C4-2B (cell line): ENCODE results near the gene THBS3.

ENCODE experiments used
- CTCF ChIP-seq: fragments of 450-650 bp; conservative IDR thresholded peaks from 2 replicates; pipeline ENCODE4 v1.5.1; 2017; ENCODE audit warnings: mild to moderate bottlenecking
- ZFX ChIP-seq: fragments of 450-650 bp; IDR thresholded peaks from 2 replicates; pipeline ENCODE4 v1.6.1; 2017

DNA sequence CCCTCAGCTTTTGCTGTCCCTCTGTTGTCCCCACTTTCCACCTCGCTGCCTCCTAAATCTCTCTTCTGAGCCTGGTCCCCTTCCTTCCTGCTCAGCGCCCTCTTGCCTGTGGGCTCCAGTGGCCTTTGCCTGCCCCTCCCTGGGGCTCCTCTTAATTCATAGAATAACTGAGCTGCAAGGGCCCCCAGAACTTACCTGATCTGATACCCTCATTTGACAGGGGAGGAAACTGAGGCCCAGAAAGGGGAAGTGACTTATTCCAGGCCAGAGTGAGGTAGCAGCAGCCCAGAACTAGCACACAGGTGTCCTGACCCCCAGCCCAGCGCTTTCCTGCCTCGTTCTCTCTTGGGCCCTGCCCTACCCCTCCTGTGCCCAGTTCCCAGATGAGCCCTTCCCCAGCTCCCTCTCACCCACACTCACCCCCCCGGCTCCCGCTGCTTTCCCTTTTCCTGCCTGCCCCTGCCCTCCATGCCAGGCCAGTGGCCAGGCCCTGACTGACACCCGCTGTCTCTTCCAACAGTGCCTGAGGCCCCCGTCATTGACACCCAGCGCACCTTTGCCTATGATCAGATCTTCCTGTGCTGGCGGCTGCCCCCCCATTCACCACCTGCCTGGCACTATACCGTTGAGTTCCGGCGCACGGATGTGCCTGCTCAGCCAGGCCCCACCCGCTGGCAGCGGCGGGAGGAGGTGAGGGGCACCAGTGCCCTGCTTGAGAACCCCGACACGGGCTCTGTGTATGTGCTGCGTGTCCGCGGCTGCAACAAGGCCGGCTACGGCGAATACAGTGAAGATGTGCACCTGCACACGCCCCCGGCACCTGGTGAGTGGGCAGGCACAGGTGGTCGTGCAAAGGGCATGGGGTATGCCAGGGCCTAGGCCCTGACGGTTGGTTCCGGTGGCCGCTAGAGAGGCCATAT lies 28.3 kb downstream of the THBS3 start:
- TF ChIP-seq CTCF (no peak), ZFX (no peak)
